CD8-positive, alpha-beta memory T cell (primary cell): ENCODE results near the gene ASNSD1. TPM values are rescaled to one million over a fixed set of nuclear protein-coding genes. Genes with fewer than 3 reads are reported as not detected.
"Not testable (repeated sequence)": the region's sequence is repeated elsewhere in the genome, so short reads cannot be mapped to it uniquely, and the experiment has no call there.

Source experiments
- CTCF ChIA-PET: fragments of 350-600 bp; sonication (Branson Sonifier 250); formaldehyde crosslinking; loops from one replicate; lab custom pipeline; 2021; ENCODE audit warnings: antibody characterized with exemption; lab: Charles Lee
- POLR2A ChIA-PET: fragments of 350-600 bp; sonication (Branson Sonifier 250); formaldehyde crosslinking; loops from one replicate; lab custom pipeline; 2021; ENCODE audit warnings: antibody characterized with exemption; lab: Charles Lee
- DNase-seq, 5 donors: peaks; one replicate each; pipeline versions ENCODE4 v3.0.0 to v3.0.0-alpha.2; 2020 to 2022; ENCODE audit warnings: mixed read lengths in 1 of 5
- H3K27ac ChIP-seq: one replicate; pipeline ENCODE4 v1.7.0; 2013; ENCODE audit warnings: low read depth, mild to moderate bottlenecking, low read length, moderate library complexity
- H3K27me3 ChIP-seq: 2 replicates; pipeline ENCODE4 v1.7.0; 2013; ENCODE audit warnings: low read length, mild to moderate bottlenecking; ENCODE audit not compliant: insufficient read depth, poor library complexity, severe bottlenecking
- H3K36me3 ChIP-seq: 2 replicates; pipeline ENCODE4 v1.7.0; 2013; ENCODE audit warnings: mild to moderate bottlenecking, low read length, moderate library complexity; ENCODE audit not compliant: insufficient read depth
- H3K4me1 ChIP-seq: 2 replicates; pipeline ENCODE4 v1.7.0; 2013; ENCODE audit warnings: mild to moderate bottlenecking, low read length, moderate library complexity; ENCODE audit not compliant: insufficient read depth
- H3K4me3 ChIP-seq: 2 replicates; pipeline ENCODE4 v1.7.0; 2013; ENCODE audit warnings: mild to moderate bottlenecking, low read length
- H3K9me3 ChIP-seq: 2 replicates; pipeline ENCODE4 v1.7.0; 2013; ENCODE audit warnings: mild to moderate bottlenecking, low read length
- H3K27ac Mint-ChIP-seq, 8 donors: one replicate each; pipeline ENCODE4 v1.8.0; 2020 to 2021; ENCODE audit warnings: mixed read lengths in 8 of 8, mild to moderate bottlenecking in 6 of 8, inconsistent platforms in 3 of 8, moderate library complexity in 3 of 8
- H3K27me3 Mint-ChIP-seq, 2 donors: one replicate each; pipeline ENCODE4 v1.8.0; 2020 to 2021; ENCODE audit warnings: mixed read lengths in 2 of 2, mild to moderate bottlenecking in 1 of 2, moderate library complexity in 1 of 2
- H3K36me3 Mint-ChIP-seq, 3 donors: one replicate each; pipeline ENCODE4 v1.8.0; 2020 to 2021; ENCODE audit warnings: mixed read lengths in 3 of 3, inconsistent platforms in 1 of 3, mild to moderate bottlenecking in 1 of 3
- H3K4me1 Mint-ChIP-seq, 3 donors: one replicate each; pipeline ENCODE4 v1.8.0; 2020 to 2021; ENCODE audit warnings: mixed read lengths in 3 of 3, inconsistent platforms in 1 of 3, mild to moderate bottlenecking in 1 of 3
- H3K4me3 Mint-ChIP-seq, 7 donors: one replicate each; pipeline ENCODE4 v1.8.0; 2020 to 2021; ENCODE audit warnings: mixed read lengths in 7 of 7, mild to moderate bottlenecking in 6 of 7, moderate library complexity in 4 of 7, inconsistent platforms in 2 of 7
- H3K9me3 Mint-ChIP-seq, 5 donors: one replicate each; pipeline ENCODE4 v1.8.0; 2020 to 2022; ENCODE audit warnings: mixed read lengths in 5 of 5, mild to moderate bottlenecking in 3 of 5, moderate library complexity in 2 of 5, inconsistent platforms in 1 of 5
- polyA plus RNA-seq: library from polyadenylated mRNA; unstranded; fragments of 300-500 nt; fragmentation: Illumina TruSeq; gene quantifications from one replicate; pipeline ENCODE4 v1.2.3, GENCODE V29; 2021
- total RNA-seq, 2 experiments: library from RNA; stranded (reverse); gene quantifications; one replicate each; pipeline ENCODE4 v1.2.3, GENCODE V29; 2021

Gene ASNSD1
- total and polyA plus RNA-seq, 3 experiments from 2014 or later = 54.2 to 61.9 (median 58.0) TPM

DNA sequence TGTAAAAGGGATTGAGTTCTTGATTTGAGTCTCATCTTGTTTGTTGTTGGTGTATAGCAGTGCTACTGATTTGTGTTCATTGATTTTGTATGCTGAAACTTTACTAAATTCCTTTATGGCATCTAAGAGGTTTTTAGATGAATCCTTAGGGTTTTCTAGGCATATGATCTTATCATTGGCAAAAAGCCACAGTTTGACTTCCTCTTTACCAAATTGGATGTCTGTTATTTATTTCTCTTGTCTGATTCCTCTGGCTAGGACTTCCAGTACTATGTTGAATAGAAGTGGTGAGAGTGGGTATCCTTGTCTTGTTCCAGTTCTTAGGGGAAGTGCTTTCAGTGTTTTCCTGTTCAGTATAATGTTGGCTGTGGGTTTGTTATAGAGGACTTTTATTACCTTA lies 18.0 kb downstream of the ASNSD1 start:
- Mint-ChIP-seq H3K27me3 (no peaks in the 10 kb centered on the region), H3K36me3 (peaks cover 11 to 19% (median 15%) of the 10 kb centered on the region in 3 donors), H3K4me3 (no peak overlapping the region), H3K4me1 (peaks cover 45 to 74% (median 59%) of the 10 kb centered on the region in 3 donors), H3K9me3 (peaks cover 0 to 7% (median 3%) of the 10 kb centered on the region in 5 donors), H3K27ac (peak overlapping the region in 1 of 8 donors; percentile 12)
- ChIA-PET POLR2A (no interaction called here), CTCF (no interaction called here)
- H3K36me3 ChIP-seq = no peaks in the 10 kb centered on the region
- H3K4me3 ChIP-seq = no peak overlapping the region
- no peak overlapping the region for H3K27ac ChIP-seq
- H3K9me3 ChIP-seq = no peaks in the 10 kb centered on the region
- H3K27me3 ChIP-seq = no peaks in the 10 kb centered on the region
- H3K4me1 ChIP-seq = peaks cover 11% of the 10 kb centered on the region
- no peak for DNase-seq

DNA sequence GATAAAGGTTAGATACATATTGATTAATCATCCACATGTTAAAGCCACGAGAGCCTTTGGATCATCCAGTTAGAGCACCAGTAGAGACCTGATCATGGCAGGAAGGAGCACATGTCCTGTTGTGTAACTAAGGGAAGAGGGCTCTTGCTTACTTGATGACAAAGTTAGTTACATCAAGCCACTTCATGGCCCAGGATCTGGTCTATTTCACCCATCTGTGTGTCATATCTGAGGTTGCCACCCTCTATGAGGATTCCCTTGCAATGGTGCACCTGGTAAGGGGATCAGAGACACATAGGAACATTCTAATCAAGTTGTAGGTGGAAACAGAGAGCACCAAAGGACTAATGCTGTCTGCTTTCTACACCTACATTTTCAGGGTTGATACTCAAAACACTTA lies 19.9 kb downstream of the ASNSD1 start:
- Mint-ChIP-seq H3K4me1 (peaks cover 40 to 70% (median 55%) of the 10 kb centered on the region in 3 donors), H3K27ac (peak overlapping the region in 1 of 8 donors; percentile 57), H3K27me3 (no peaks in the 10 kb centered on the region), H3K4me3 (no peak overlapping the region), H3K36me3 (peaks cover 8 to 19% (median 9%) of the 10 kb centered on the region in 3 donors), H3K9me3 (peaks cover 0 to 7% (median 3%) of the 10 kb centered on the region in 5 donors)
- Histone ChIP-seq H3K27ac (no peak overlapping the region), H3K27me3 (no peaks in the 10 kb centered on the region), H3K4me1 (peaks cover 10% of the 10 kb centered on the region), H3K4me3 (no peak overlapping the region), H3K36me3 (no peaks in the 10 kb centered on the region), H3K9me3 (no peaks in the 10 kb centered on the region)
- ChIA-PET POLR2A (no interaction called here), CTCF (interaction anchor here (1.3 kb wide), 1 partner anchor 9 kb away, joined by 4 read pairs; no protein-coding TSS in a partner anchor)
- no peak for DNase-seq

DNA sequence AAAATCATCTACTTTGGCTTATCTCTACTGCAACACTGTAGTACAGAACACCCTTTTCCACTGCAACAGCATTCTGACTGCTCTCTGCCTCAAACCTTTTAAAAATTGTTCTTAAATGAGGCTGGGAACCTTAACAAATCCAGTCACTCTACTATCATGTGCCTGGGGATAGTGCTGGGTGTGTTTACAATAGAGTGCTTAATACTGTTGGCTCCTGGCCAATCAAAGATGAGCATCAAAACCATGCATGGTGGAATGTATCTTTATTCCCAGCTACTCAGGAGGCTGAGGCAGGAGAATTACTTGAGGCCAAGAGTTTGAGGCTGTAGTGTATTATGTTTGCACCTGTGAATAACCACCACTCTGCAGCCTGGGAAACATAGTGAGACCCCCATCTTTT lies 20.6 kb downstream of the ASNSD1 start:
- Mint-ChIP-seq H3K4me1 (peaks cover 41 to 65% (median 59%) of the 10 kb centered on the region in 3 donors), H3K9me3 (peaks cover 0 to 7% (median 3%) of the 10 kb centered on the region in 5 donors), H3K27ac (no peak overlapping the region), H3K36me3 (peaks cover 8 to 19% (median 8%) of the 10 kb centered on the region in 3 donors), H3K27me3 (no peaks in the 10 kb centered on the region), H3K4me3 (no peak overlapping the region)
- DNase-seq = no peak
- Histone ChIP-seq H3K27me3 (no peaks in the 10 kb centered on the region), H3K27ac (no peak overlapping the region), H3K9me3 (no peaks in the 10 kb centered on the region), H3K4me3 (no peak overlapping the region), H3K4me1 (peaks cover 10% of the 10 kb centered on the region), H3K36me3 (no peaks in the 10 kb centered on the region)
- CTCF ChIA-PET = no interaction called here
- POLR2A ChIA-PET = no interaction called here

DNA sequence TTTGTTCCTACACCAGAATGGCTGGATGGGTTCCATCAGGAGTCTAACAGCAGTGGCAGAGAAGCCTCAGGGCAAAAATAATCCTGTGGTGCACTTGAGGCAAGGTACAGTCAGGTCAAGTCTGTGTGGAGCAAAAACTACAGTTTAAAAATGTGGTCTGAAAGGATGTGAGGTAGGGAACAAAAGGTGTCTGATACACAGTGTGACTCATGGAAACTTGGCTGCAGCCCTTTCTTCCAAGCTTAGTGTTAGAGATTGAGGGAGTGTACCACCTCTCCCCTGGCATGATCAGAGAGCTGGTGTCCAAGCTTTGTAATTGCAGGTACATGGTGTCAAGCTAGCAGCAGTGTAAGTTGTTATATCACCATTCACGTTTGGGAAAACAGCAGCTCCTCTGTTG lies 22.1 kb downstream of the ASNSD1 start:
- peaks cover 0 to 4% (median 3%) of the 10 kb centered on the region in 5 donors for H3K9me3 Mint-ChIP-seq
- ChIA-PET POLR2A (interaction anchor here (0.6 kb wide), 1 partner anchor 83 kb away, joined by 3 read pairs; no protein-coding TSS in a partner anchor), CTCF (interaction anchor here (2.3 to 3.1 kb wide), 2 partner anchors 9 to 22 kb away, joined by 11 to 17 read pairs; partner anchors contain the start of genes ANKAR and ASNSD1)
- H3K36me3 Mint-ChIP-seq = peaks cover 5 to 10% (median 9%) of the 10 kb centered on the region in 3 donors
- H3K36me3 ChIP-seq = no peaks in the 10 kb centered on the region
- peaks cover 36 to 60% (median 53%) of the 10 kb centered on the region in 3 donors for H3K4me1 Mint-ChIP-seq
- H3K27ac ChIP-seq = no peak overlapping the region
- no peaks in the 10 kb centered on the region for H3K27me3 Mint-ChIP-seq
- no peaks in the 10 kb centered on the region for H3K27me3 ChIP-seq
- H3K9me3 ChIP-seq = no peaks in the 10 kb centered on the region
- peaks cover 10% of the 10 kb centered on the region for H3K4me1 ChIP-seq
- H3K4me3 ChIP-seq = no peak overlapping the region
- no peak for DNase-seq
- no peak overlapping the region for H3K27ac Mint-ChIP-seq
- no peak overlapping the region for H3K4me3 Mint-ChIP-seq

DNA sequence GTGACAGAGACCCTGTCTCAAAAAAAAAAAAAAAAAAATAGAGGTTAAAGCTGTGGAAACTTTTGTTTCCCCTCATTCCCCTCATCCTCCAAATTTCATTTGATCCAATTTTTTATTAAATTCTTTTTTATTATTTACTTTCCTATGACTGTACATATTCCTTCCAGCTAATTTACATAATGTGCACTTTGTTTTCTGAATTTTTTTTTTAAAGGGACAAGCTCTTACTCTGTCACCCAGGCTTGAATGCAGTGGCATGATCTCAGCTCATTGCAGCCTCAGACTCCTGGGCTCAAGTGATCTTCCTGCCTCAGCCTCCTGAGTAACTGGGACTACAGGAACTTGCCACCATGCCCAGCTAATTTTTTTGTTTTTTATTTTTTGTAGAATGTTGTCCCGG lies 23.6 kb downstream of the ASNSD1 start:
- no peak for DNase-seq
- POLR2A ChIA-PET = interaction anchor here (0.7 kb wide), 1 partner anchor 114 kb away, joined by 7 read pairs; no protein-coding TSS in a partner anchor
- Mint-ChIP-seq H3K27ac (no peak overlapping the region), H3K36me3 (peaks cover 0 to 13% (median 9%) of the 10 kb centered on the region in 3 donors), H3K4me1 (peaks cover 24 to 47% (median 42%) of the 10 kb centered on the region in 3 donors), H3K27me3 (no peaks in the 10 kb centered on the region), H3K4me3 (no peak overlapping the region), H3K9me3 (no peaks in the 10 kb centered on the region)
- H3K27ac ChIP-seq = no peak overlapping the region
- peaks cover 10% of the 10 kb centered on the region for H3K4me1 ChIP-seq
- CTCF ChIA-PET = interaction anchor here (1.5 to 3.1 kb wide), 3 partner anchors 10 to 23 kb away, joined by 3 to 17 read pairs (median 11); partner anchors contain the start of genes ANKAR and ASNSD1
- no peak overlapping the region for H3K4me3 ChIP-seq
- no peaks in the 10 kb centered on the region for H3K36me3 ChIP-seq
- no peaks in the 10 kb centered on the region for H3K9me3 ChIP-seq
- no peaks in the 10 kb centered on the region for H3K27me3 ChIP-seq

DNA sequence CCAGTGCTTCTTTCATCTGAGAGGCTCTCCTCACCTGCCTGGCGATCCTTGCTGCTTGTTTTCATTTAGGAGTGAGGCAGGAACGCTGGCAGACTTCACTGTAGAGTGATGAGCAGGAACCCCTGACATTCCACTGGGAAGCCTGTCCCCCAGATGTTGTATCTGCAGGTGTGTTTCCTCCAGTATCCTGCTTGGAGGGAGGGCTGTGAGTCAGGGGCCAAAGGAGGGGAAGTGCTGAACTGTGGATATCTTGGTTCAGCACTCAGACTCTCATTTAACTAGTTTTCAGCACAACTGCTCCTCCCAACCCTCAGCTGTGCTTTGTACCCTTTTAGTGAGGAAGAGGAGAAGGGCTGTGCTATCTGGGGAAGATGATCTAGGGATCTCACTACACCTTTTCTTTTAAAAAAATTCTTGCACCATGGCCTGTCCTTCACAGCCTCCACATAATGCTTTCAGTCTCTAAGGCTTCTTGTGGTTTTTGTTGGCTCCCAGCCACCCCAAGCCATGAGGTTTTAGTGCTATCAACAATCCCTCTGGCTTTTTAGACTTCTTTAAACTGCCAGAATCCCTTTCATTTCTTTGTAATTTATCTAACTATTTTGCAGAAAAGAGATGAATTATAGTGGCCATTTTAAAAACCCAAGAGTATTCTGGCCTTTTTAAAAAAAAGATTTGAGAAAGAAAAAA lies 24.4 kb downstream of the ASNSD1 start:
- Mint-ChIP-seq H3K4me1 (peaks cover 17 to 40% (median 34%) of the 10 kb centered on the region in 3 donors), H3K9me3 (no peaks in the 10 kb centered on the region), H3K27ac (peak overlapping the region in 4 of 8 donors; percentile 31 to 81 (median 50)), H3K4me3 (no peak overlapping the region), H3K27me3 (no peaks in the 10 kb centered on the region), H3K36me3 (peaks cover 0 to 13% (median 10%) of the 10 kb centered on the region in 3 donors)
- POLR2A ChIA-PET = no interaction called here
- DNase-seq = no peak
- no peaks in the 10 kb centered on the region for H3K27me3 ChIP-seq
- H3K27ac ChIP-seq = no peak overlapping the region
- H3K4me3 ChIP-seq = no peak overlapping the region
- H3K9me3 ChIP-seq = no peaks in the 10 kb centered on the region
- no peaks in the 10 kb centered on the region for H3K36me3 ChIP-seq
- H3K4me1 ChIP-seq = peaks cover 10% of the 10 kb centered on the region
- CTCF ChIA-PET = interaction anchor here (1.5 to 3.1 kb wide), 2 partner anchors 11 to 14 kb away, joined by 3 to 17 read pairs; partner anchors contain the start of gene ANKAR

DNA sequence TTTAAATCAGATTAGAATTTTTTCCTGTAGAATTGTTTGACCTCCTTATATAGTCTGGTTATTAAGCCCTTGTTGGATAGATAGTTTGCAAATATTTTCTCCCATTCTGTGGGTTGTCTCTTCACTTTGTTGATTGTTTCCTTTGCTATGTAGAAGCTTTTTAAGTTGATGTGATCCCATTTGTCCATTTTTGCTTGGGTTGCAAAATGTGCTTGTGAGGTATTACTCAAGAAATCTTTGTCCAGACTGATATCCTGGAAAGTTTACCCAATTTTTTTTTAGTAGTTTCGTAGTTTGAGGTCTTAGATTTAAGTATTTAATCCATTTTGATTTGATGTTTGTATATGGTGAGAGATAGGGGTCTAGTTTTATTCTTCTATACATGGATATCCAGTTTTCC lies 26.5 kb downstream of the ASNSD1 start:
- peaks cover 15 to 29% (median 24%) of the 10 kb centered on the region in 3 donors for H3K4me1 Mint-ChIP-seq
- CTCF ChIA-PET = interaction anchor here (1.6 kb wide), 1 partner anchor 27 kb away, joined by 3 read pairs; no protein-coding TSS in a partner anchor
- peaks cover 0 to 19% (median 10%) of the 10 kb centered on the region in 3 donors for H3K36me3 Mint-ChIP-seq
- H3K9me3 ChIP-seq, H3K27ac ChIP-seq, H3K36me3 ChIP-seq, DNase-seq, H3K27me3 Mint-ChIP-seq, H3K4me3 Mint-ChIP-seq, H3K27me3 ChIP-seq, H3K9me3 Mint-ChIP-seq, POLR2A ChIA-PET, H3K4me3 ChIP-seq, H3K27ac Mint-ChIP-seq, H3K4me1 ChIP-seq: not testable (repeated sequence)

DNA sequence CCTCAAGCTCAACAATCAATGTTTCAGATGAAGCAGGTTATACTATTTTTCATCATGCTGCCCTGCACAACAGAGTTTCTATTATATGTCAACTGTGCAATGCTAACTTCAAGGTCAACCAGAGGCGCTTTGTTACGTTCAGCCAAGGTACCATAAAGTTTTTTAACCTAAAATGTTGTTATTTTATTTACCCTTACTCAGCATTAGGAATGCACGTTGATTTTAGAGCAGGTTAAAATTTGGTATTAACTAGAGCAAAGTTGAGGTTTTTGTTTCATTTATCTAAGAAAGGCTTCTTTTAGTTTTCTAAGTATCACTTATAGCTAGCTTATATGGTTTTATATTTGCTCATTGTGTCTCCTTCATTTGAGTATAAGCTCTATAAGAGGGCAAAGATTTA lies 35.0 kb downstream of the ASNSD1 start:
- Histone ChIP-seq H3K4me3 (no peak overlapping the region), H3K9me3 (no peaks in the 10 kb centered on the region), H3K27me3 (no peaks in the 10 kb centered on the region), H3K4me1 (no peaks in the 10 kb centered on the region), H3K27ac (no peak overlapping the region), H3K36me3 (no peaks in the 10 kb centered on the region)
- Mint-ChIP-seq H3K9me3 (no peaks in the 10 kb centered on the region), H3K27ac (peak overlapping the region in 1 of 8 donors; percentile 16), H3K4me1 (peaks cover 0 to 5% (median 1%) of the 10 kb centered on the region in 3 donors), H3K27me3 (no peaks in the 10 kb centered on the region), H3K36me3 (peaks cover 0 to 12% (median 11%) of the 10 kb centered on the region in 3 donors), H3K4me3 (no peak overlapping the region)
- ChIA-PET POLR2A (no interaction called here), CTCF (interaction anchor here (0.9 to 6.7 kb wide), 5 partner anchors 15 to 36 kb away, joined by 3 to 57 read pairs (median 4); partner anchors contain the start of gene ASNSD1)
- no peak for DNase-seq
